GM23338 (cell line): Measurements from ENCODE around the gene CCDC74B. TPM values are rescaled to one million over a fixed set of nuclear protein-coding genes. Genes with fewer than 3 reads are reported as not detected.
"Not testable (repeated sequence)": the region's sequence is repeated elsewhere in the genome, so short reads cannot be mapped to it uniquely, and the experiment has no call there.

ENCODE experiments used
- ATAC-seq: fragments of 200-7000 bp; cut with Tn5 transposase; 3 replicates; pipeline ENCODE4 v1.9.1; 2020
- DNase-seq: peaks from one replicate; pipeline ENCODE4 v3.0.0-alpha.2; 2015; ENCODE audit warnings: low spot score
- H2AFZ ChIP-seq: fragments of 200-600 bp; sonication (generic); 2 replicates; pipeline ENCODE4 v1.8.0; 2016; ENCODE audit warnings: antibody characterized with exemption, mild to moderate bottlenecking, moderate library complexity
- H3F3A ChIP-seq: fragments of 200-600 bp; sonication (generic); replicated peaks from 2 replicates; pipeline ENCODE4 v1.8.0; 2017; ENCODE audit warnings: antibody characterized with exemption, mixed run types, low read depth
- H3K27ac ChIP-seq: fragments of 200-600 bp; sonication (generic); 2 replicates; pipeline ENCODE4 v1.6.1; 2016; ENCODE audit warnings: low read depth
- H3K27me3 ChIP-seq: fragments of 200-600 bp; sonication (generic); 2 replicates; pipeline ENCODE4 v1.8.0; 2016; ENCODE audit warnings: mild to moderate bottlenecking, mixed run types, moderate library complexity; ENCODE audit not compliant: insufficient read depth
- H3K36me3 ChIP-seq: fragments of 200-600 bp; sonication (generic); 2 replicates; pipeline ENCODE4 v1.8.0; 2016; ENCODE audit warnings: mild to moderate bottlenecking; ENCODE audit not compliant: insufficient read depth
- H3K4me1 ChIP-seq: fragments of 200-600 bp; sonication (generic); 2 replicates; pipeline ENCODE4 v1.8.0; 2016; ENCODE audit warnings: mild to moderate bottlenecking, moderate library complexity; ENCODE audit not compliant: insufficient read depth
- H3K4me2 ChIP-seq: fragments of 200-600 bp; sonication (generic); 2 replicates; pipeline ENCODE4 v1.7.1; 2017; ENCODE audit warnings: mixed run types
- H3K4me3 ChIP-seq: fragments of 200-600 bp; sonication (generic); 2 replicates; pipeline ENCODE4 v1.6.1; 2016; ENCODE audit warnings: mixed run types
- H3K79me2 ChIP-seq: fragments of 200-600 bp; sonication (generic); replicated peaks from 2 replicates; pipeline ENCODE4 v1.8.0; 2017; ENCODE audit warnings: mild to moderate bottlenecking; ENCODE audit not compliant: insufficient read depth
- H3K9me2 ChIP-seq: fragments of 200-600 bp; sonication (generic); 2 replicates; pipeline ENCODE4 v1.8.0; 2017; ENCODE audit not compliant: insufficient read depth
- H4K20me1 ChIP-seq: fragments of 200-600 bp; sonication (generic); replicated peaks from 2 replicates; pipeline ENCODE4 v1.8.0; 2017; ENCODE audit warnings: mild to moderate bottlenecking; ENCODE audit not compliant: insufficient read depth
- H3K27ac Mint-ChIP-seq: 2 replicates; pipeline ENCODE4 v1.8.0; 2020; ENCODE audit warnings: inconsistent platforms, mild to moderate bottlenecking, moderate library complexity, mixed read lengths
- H3K27me3 Mint-ChIP-seq: 3 replicates; pipeline ENCODE4 v1.8.0; 2022; ENCODE audit warnings: low read depth, mild to moderate bottlenecking, moderate library complexity, mixed read lengths, inconsistent platforms; ENCODE audit not compliant: insufficient read depth, poor library complexity
- H3K36me3 Mint-ChIP-seq: 3 replicates; pipeline ENCODE4 v1.8.0; 2021; ENCODE audit warnings: low read depth, mild to moderate bottlenecking, inconsistent platforms, moderate library complexity, mixed read lengths
- H3K4me1 Mint-ChIP-seq: 3 replicates; pipeline ENCODE4 v1.8.0; 2020; ENCODE audit warnings: mild to moderate bottlenecking, inconsistent platforms, mixed read lengths
- H3K4me3 Mint-ChIP-seq: 3 replicates; pipeline ENCODE4 v1.8.0; 2021; ENCODE audit warnings: moderate library complexity, mild to moderate bottlenecking, inconsistent platforms, mixed read lengths
- H3K9me3 Mint-ChIP-seq: 3 replicates; pipeline ENCODE4 v1.8.0; 2020; ENCODE audit warnings: moderate library complexity, mild to moderate bottlenecking, inconsistent platforms, mixed read lengths
- CREB1 ChIP-seq: fragments of 250-450 bp; sonication (Bioruptor Pico); IDR thresholded peaks from 2 replicates; pipeline ENCODE4 v1.5.0; 2020; ENCODE audit warnings: low read depth, mild to moderate bottlenecking, moderate library complexity
- CTCF ChIP-seq, 2 experiments: fragments of 200-600 bp in 1 of 2; sonication (generic) in 1 of 2; conservative IDR thresholded peaks; 2 replicates each; pipeline versions ENCODE4 v1.5.1 to v1.6.1; 2016 to 2017; ENCODE audit warnings: antibody characterized with exemption in 2 of 2, low read depth in 2 of 2, mild to moderate bottlenecking in 2 of 2, moderate library complexity in 1 of 2
- EZH2 ChIP-seq: fragments of 200-600 bp; sonication (generic); IDR thresholded peaks from one replicate; pipeline ENCODE4 v1.8.0; 2017; ENCODE audit warnings: antibody characterized with exemption, mild to moderate bottlenecking, low read depth; ENCODE audit not compliant: unreplicated experiment
- REST ChIP-seq: IDR thresholded peaks from one replicate; pipeline ENCODE4 v1.6.1; 2018; ENCODE audit warnings: antibody characterized with exemption; ENCODE audit not compliant: unreplicated experiment
- ZNF331 ChIP-seq: fragments of 250-450 bp; sonication (Bioruptor Pico); IDR thresholded peaks from 2 replicates; pipeline ENCODE4 v1.5.0; 2020; ENCODE audit warnings: low read depth, mild to moderate bottlenecking, moderate library complexity
- polyA plus RNA-seq: library from polyadenylated mRNA; unstranded; fragments of >200 nt; fragmentation: Nextera tagmentation; extraction: Ambion mirVana; gene quantifications from 2 replicates; pipeline ENCODE4 v1.2.1, GENCODE V29; 2016
- total RNA-seq: library from RNA; depleted of rRNA; stranded (reverse); fragments of >200 nt; shearing (Covaris generic); gene quantifications from 2 replicates; pipeline ENCODE4 v1.2.3, GENCODE V29; 2014

CCDC74B gene
- total and polyA plus RNA-seq, 2 experiments from 2014 or later = 16.4 to 34.5 TPM

DNA sequence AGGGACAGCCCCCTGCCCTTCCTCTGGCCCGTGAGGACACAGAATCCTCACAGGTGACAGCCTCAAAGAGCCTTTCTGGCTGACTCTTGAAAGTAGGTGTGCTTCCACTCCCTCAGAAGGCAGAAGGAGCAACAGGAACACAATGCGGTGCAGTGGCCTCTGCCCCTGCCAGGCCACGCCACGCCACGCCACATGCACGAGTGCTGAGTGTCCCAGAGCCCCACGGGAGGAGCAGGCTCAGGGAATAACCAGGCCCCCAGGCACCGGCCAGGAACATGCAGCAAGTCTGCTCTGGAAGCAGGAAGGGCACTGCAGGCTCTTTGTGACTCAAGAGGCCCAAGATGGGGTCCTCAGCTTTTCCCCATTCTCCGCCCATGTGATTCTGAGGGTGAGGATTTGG is 18.1 kb upstream of the CCDC74B start (continued):
- TF ChIP-seq REST (no peak), EZH2 (no peak), CREB1 (no peak), ZNF331 (CRISPR knock-in tag) (no peak)

GRCh38 chr2:130162486-130162885 is 17.6 kb upstream of the CCDC74B start:
- not testable (repeated sequence) for H3K4me3 ChIP-seq, H3K4me1 Mint-ChIP-seq, H4K20me1 ChIP-seq, H3K4me2 ChIP-seq, H3K27ac ChIP-seq, DNase-seq, H3K9me3 Mint-ChIP-seq, H3K9me2 ChIP-seq, H3F3A ChIP-seq, ATAC-seq, H3K27ac Mint-ChIP-seq, H3K36me3 ChIP-seq, H3K4me1 ChIP-seq, H3K27me3 ChIP-seq, H3K27me3 Mint-ChIP-seq, H3K4me3 Mint-ChIP-seq, H3K79me2 ChIP-seq, H2AFZ ChIP-seq
- H3K36me3 Mint-ChIP-seq = peaks cover 59% of the 10 kb centered on the region

DNA sequence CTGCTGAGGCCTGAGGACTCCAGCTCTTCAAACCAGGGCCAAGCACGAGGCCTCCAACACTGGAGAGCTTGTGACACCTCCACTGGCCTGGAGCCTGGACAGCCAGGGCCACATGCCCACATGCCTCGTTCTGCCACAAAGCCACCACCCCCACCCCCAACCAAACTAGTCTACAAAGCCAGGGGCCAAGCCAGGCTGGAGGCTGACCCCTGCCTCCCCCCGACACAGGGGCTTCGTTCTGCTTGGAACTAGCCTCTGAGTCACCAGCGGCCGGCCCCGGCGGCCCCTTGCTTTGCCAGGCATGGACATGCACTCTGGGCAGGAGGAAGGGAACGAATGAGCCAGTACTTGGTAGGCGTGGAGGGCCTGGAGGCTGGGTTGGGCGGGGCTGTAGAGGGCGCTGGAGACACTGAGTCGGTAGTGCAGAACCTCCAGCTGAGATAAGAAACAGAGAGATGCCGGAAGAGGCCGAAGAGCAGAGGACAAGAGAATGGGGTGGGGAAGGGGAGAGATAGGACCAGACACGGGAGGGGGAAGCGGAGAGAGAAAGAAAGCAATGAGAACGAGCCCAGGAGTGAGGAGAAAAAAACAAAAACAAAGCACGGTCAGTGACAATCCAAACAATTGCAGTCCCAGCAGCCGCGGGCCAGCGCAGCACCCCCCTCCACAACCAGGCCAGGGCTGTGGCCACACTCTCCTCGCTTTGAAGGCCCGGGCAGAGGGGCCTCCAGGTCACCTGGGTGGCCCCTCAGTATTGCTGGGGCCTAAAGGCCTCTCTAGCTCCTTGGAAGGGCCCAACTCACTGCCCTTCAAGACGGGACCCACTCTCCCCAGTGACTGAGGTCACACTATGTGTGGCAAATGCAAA is 16.2 kb upstream of the CCDC74B start:
- H3K79me2 ChIP-seq, H3K27ac ChIP-seq, H3K27me3 Mint-ChIP-seq, H3K27me3 ChIP-seq, H3K4me3 Mint-ChIP-seq, H3K36me3 ChIP-seq, H3K4me3 ChIP-seq, H3K9me3 Mint-ChIP-seq, H3F3A ChIP-seq, H2AFZ ChIP-seq, H3K4me1 Mint-ChIP-seq, H3K9me2 ChIP-seq, H3K4me1 ChIP-seq, H4K20me1 ChIP-seq, H3K4me2 ChIP-seq, H3K27ac Mint-ChIP-seq: not testable (repeated sequence)
- TF ChIP-seq CTCF (conservative IDR thresholded peaks at IDR 0.05; ENCODE audit: low read depth in 2 of 2) = peak in 1 of 2 experiments; percentile 25; a peak in 1 of 4 replicates
- ATAC-seq (peak; percentile 77), DNase-seq (peak; percentile 22)
- peaks cover 45% of the 10 kb centered on the region for H3K36me3 Mint-ChIP-seq
